ENCODE results near the gene APOH.

- TF ChIP-seq ZNF277 (CRISPR knock-in tag; IDR thresholded peaks at IDR 0.05; ENCODE audit: borderline replicate concordance): no peak
- TF ChIP-seq ZNF175 (CRISPR knock-in tag; IDR thresholded peaks at IDR 0.05; ENCODE audit: low read depth): no peak
These were observed 59.4 kb downstream of the APOH start for GRCh38 chr17:66169839-66170238.

Data from K562 (cell line).